WI38 (cell line): ENCODE results near the gene GLRA3.
"Not testable (repeated sequence)": the region's sequence is repeated elsewhere in the genome, so short reads cannot be mapped to it uniquely, and the experiment has no call there.

Source experiments
- H3K4me3 ChIP-seq: 2 replicates; pipeline ENCODE4 v1.5.1; 2011; ENCODE audit warnings: low read depth, mild to moderate bottlenecking, control low read depth, low read length
- TF ChIP-seq, protein P1 (sequence below): IDR thresholded peaks from 2 replicates; pipeline ENCODE4 v1.5.1; 2012; ENCODE audit warnings: low read depth, mild to moderate bottlenecking, control low read depth, low read length

GLRA3 gene

DNA sequence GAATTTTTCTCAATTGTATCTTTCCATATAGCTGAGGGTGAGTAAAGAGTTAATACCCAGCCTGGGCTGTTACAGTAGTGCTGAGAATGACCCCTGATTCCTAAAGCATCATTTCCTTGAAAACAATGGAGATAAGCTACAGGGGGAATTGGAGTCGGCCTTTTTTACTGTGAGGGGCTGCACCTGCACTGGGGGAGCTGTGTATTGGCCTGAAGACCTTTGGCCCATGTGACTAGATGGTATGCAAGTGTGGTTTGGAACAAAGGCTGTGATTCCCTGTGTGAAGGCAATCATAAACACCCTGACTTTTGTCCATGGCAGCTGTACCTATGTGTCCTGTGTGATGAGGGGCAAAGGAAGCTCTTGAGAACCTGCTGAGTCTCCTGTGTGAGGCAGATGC is 182.7 kb downstream of the GLRA3 start:
- TF ChIP-seq, protein P1, sequence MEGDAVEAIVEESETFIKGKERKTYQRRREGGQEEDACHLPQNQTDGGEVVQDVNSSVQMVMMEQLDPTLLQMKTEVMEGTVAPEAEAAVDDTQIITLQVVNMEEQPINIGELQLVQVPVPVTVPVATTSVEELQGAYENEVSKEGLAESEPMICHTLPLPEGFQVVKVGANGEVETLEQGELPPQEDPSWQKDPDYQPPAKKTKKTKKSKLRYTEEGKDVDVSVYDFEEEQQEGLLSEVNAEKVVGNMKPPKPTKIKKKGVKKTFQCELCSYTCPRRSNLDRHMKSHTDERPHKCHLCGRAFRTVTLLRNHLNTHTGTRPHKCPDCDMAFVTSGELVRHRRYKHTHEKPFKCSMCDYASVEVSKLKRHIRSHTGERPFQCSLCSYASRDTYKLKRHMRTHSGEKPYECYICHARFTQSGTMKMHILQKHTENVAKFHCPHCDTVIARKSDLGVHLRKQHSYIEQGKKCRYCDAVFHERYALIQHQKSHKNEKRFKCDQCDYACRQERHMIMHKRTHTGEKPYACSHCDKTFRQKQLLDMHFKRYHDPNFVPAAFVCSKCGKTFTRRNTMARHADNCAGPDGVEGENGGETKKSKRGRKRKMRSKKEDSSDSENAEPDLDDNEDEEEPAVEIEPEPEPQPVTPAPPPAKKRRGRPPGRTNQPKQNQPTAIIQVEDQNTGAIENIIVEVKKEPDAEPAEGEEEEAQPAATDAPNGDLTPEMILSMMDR, result no peak
- H3K4me3 ChIP-seq, result no peak overlapping the region

DNA sequence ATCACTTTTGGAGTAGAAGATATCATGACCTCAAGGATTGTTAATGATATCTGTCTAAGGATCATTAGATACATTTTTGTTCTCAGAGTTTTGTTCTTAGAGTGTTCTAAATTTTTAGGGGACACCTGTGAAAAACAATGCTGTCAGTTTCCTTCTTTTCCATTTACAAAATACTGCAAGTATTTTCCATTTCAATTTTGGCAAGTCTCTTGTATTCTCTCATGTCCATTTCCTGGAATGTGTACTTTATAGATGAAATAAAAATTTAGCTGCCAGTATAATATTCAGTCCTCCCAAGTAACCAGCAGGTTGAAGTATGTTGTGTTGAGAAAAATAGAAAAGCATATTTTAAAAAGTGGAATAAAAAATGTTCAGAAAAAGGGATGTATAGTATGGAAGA is 188.9 kb downstream of the GLRA3 start:
- no peak overlapping the region for H3K4me3 ChIP-seq
- TF ChIP-seq, protein P1, result no peak

DNA sequence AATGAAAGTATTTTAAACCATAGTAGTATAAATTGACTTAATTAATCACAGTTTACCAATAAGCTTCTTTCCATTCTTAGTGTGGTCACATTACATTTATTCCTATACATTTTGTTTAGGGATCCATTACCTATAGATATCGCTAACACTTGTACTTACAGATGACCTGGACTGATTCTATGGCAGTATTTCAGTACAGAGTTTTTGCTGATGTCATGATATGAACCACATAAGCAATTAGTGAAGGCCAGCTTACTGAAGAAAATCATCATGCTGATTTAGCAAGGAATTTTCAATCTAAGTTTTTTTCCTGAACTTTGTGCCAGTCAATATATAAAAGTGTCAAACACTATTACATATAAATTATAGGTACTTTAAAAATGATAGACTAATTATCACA is 193.3 kb downstream of the GLRA3 start:
- H3K4me3 ChIP-seq, result no peak overlapping the region
- TF ChIP-seq, protein P1, result no peak

DNA sequence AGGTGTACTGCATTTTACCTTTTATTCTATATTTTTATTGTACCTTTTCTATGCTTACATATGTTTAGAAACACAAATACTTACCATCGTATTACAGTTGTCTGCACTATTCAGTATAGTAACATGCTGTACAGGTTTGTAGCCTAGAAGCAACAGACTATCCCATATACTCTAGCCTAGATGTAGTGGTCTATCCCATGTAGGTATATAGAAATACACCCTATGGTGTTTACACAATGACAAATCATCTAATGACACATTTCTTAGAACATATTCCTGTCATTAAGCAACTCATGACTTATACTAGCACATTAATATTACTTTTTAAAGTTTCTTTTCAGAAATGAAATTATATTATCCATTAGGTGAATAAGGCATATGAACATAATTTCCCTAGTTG is 195.6 kb downstream of the GLRA3 start:
- TF ChIP-seq, protein P1, result no peak

DNA sequence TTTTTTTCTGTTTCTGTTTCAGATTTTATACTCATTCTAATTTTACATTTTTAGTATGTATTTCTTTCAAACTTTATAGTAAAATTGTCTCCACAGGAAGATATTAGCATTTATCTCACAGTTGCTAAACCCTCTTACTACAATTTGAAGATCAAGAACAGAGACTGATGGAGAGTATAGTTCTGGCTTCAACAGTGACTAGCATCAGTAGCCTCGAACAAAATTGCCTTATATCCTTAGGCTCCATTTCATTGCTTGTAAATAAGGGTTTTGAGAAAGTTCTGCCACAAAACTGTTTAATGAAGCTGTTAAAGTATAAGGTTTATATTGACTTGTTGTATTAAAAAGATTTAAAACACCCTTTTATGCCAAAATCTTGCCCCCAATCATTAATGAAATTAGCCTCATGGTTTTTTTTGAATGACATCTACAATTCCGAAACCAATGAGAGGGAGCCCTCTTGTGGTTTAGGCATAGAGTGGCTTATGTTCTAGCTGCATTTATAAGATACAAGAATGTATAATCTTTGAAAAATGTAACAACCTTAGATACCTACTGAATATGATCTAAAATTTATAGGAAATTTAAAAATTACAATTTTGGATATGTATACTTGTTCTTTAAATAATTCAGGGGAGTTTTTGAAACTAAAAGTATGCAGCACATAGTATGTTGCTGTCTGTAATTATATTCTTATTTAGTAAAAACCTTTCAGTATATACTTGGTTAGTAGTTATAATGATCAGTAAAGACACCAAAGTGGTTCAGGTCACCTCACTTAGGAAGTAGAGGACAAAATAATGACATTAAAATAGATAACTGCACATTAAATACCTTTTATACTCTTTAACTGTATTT is 196.9 kb downstream of the GLRA3 start:
- no peak overlapping the region for H3K4me3 ChIP-seq
- TF ChIP-seq, protein P1, result no peak

More for the DNA sequence above, 195.6 kb downstream of the GLRA3 start:
- no peak overlapping the region for H3K4me3 ChIP-seq

DNA sequence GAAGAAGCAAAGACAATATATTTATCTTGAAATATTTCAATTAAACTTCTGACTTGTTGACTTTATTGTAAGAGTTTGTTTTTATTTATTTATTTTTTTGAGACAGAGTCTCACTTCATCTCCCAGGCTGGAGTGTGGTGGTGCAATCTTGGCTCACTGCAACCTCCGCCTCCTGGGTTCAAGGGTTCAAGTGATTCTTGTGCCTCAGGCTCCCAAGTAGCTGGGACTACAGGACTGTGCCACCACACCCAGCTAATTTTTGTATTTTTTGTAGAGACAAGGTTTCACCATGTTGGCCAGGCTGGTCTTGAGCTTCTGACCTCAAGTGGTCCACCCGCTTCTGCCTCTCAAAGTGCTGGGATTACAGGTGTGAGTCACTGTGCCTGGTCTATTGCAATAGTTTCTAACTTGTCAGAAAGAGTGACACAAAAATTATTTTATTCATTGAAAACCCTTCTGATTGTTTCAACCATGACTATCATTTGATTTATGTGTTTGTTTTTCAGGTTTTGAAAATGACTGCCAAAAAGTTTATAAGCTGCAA is 199.1 kb downstream of the GLRA3 start:
- not testable (repeated sequence) for H3K4me3 ChIP-seq

DNA sequence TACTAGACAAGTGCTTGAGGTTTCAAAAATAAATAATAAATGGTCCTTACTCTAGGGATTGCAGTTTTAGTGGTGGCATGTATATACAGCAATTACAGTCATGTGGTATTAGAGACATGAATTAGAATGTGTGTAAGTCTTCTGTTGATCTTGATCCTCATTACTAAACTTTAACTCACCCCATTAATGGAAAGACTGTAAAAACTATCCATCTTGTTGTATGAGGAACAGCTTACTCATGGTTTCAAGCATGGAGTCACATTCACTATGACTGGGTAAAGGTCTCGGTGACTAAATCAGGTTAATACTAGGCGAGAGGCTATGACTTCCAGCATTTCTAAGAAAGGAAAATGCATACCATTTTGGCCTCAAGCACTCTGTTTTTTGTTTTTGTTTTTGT is 199.8 kb downstream of the GLRA3 start:
- TF ChIP-seq, protein P1, result no peak
- no peak overlapping the region for H3K4me3 ChIP-seq
